HG03565 (cell line): ENCODE results near the gene ULK4.

Experiments used
- ATAC-seq: cut with Tn5 transposase; IDR thresholded peaks from one replicate; pipeline ENCODE4 v1.9.1; 2021; ENCODE audit warnings: mild to moderate bottlenecking, moderate library complexity; ENCODE audit not compliant: unreplicated experiment

ULK4 gene

DNA sequence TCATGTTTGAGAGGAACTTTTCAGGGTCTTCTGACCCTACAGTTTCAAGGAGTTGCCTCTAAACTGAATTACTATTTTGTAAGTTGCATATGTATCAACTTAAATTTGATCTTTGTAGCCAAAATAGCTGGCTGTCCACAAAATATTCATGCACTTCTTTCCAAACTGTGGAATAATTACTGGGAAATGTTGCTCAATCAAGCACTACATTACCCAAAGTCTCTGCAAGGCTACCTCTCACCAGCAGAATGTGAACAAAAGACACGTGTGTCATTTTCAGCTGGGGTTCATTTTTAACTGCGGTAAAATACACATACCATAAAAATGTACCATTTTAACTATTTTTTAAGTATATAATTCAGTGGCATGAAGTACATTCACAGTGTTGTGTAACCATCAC is 442.2 kb downstream of the ULK4 start:
- no peak for ATAC-seq

DNA sequence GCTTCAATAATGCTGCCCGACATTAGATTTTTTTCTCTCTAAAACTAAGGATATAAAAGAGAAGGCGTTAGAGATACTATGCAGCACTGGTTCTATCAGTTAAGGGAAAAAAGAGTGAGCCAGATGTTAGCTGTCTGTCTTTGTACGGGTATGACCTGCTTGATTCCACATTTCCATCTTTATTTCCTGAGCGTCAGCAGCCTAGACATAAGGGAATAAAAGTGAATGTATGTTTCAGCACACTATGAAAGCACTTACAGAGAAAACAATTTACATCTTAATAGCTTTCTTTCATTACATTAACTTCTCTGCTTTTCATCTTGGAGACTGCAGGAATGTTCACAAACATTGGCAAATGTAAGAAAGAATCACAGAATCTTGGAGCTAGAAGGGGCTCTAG is 443.3 kb downstream of the ULK4 start:
- ATAC-seq = no peak

DNA sequence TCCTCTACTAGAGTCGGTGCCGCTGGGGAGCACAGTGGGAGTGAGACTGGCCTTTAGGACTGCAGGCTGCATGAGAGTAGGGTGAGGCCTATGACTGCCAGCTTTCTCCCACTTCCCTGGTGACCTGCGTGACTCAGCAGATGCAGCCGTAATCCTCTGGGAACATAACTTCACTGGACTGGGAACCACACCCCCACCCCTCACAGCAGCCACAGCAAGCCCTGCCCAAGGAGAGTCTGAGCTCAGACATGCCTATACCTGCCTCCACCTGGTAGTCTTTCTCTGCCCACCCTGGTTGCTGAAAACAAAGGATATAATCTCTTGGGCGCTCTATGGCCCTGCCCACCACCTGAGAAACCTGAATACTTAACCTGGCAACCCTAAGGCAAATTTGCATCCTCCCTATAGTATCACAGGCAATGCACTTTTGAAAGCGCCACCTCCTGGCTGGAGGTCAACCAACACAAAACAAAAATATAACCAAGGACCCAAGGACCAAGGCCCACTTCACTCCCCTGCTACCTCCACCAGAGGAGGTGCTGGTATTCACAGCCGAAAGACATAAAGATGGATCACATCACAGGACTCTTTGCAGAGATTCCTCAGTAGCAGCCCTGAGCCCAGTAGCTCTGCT is 453.7 kb downstream of the ULK4 start:
- ATAC-seq = no peak

DNA sequence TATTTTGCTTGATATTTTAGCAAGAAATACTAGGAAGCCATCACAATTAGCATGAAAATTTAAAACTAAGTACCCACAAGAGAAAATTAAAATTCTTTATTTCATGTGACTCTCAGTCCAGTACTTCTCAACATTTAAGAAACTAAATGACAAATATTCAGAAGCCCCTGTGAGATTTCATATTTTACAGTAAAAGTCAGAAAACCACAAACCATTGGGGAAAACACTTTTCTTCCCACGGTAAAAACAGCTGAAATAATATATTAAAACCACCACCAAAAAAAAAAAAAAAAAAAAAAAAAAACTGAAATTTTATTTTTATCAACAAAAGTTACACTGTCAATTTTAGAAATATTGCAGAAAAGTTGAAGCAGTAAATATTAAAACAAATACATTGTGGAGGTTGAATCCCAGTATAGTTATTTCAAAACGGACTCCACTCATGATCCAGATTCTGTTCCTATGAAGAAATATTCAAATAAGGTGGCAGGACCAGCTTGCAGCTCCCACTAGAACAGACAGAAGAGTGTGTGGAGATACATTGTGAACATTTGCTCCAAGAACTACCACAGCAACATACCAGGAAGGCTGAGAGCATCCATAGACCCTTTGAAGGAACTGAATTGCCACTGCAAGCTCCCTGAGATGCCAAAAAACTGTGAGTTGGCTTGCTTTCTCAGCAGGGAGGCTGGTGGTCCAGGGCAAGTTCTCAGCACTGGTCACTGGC is 454.4 kb downstream of the ULK4 start:
- ATAC-seq = no peak

DNA sequence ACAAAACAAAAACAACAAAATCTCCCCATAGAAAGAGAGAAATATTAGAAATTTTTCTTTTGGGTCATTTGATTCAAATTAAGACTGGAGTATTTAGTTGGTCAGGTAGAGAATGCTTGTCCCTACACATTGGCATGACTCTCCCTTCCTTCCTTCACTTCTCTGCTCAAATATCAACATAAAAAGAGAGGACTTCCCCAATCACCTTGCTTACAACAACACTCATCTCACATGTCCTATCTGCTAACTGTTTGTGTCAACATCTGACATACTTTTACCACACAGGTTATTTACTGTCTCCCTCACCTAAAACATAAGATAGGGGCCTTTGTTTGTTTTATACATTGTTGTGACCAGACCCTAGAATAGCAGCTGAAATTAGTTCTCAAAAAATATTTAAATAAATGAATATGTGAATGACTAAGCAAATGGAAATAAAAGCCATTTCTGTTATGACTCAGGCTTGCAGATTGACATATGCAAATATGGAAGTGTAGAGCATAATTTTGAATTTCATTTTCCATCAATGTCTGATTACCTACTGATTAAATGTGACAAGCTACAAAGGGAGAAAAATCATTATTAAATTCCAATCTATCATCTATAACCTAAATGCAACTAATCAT is 457.8 kb downstream of the ULK4 start:
- no peak for ATAC-seq

DNA sequence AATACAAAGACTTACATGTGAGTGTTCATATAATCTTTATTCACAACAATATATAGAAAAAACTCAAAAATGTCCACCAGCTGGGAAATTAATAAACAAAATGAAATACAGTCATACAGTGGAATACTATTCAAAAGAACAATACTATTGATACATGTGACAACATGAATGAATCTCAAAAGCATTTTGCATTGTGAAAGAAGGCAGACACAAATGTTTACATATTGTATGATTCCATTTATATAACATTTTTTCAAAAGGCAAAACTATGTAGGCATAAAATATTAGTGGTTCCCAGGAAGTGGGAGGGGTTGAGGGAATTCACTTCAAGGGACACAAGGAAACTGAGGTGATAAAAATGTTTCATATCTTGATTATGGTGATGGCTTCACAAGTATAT is 459.4 kb downstream of the ULK4 start:
- no peak for ATAC-seq

DNA sequence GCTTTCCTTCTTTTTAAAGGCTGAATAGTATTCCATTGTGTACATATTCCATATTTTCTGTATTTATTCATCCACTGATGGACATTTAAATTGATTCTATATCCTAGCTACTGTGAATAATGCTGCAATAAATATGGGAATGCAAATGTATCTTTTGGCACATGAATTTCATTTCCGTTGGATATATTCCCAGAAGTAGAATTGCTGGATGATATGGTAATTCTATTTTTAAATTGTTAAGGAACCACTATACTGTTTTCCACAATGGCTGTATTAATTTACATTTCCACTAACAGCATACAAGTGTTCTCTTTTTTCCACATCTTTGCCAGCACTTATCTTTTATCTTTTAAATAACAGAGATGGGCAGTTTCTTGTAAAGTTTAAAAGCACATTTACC is 459.9 kb downstream of the ULK4 start:
- ATAC-seq = no peak

DNA sequence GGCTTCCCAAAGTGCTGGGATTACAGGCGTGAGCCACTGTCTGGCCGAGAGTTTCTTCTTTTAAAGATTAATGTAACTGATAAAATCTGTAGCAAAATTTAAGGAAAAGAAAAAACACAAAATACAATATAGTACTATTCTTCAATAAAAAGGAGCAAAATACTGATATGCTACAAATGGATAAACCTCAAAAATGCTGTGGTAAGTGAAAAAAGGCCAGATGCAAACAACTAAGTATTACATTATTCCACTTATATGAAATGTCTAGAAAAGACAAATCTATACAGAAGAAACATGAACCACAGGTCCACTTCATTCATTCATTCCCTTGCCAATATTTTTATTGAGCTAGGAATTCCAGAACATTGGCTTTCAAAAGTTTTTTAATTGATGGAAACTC is 463.1 kb downstream of the ULK4 start:
- no peak for ATAC-seq

DNA sequence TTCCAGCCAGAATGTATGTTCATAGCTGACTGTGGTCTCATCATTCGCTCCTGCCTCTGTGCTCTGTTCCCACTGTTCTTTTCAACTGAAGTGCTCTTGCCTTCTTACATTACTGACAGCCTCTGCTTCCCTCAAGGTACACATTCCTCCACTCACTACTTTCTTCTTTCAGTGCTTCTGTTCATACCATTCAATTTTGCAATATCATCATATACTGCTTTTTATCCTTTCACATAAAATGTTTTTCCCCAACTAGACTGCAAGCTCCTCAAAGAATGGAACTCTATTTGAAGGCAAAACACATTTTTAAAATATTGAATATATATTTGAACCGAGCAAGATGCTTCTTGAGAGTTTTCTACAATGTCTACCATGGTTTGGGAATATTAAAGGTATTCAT is 471.5 kb downstream of the ULK4 start:
- no peak for ATAC-seq

DNA sequence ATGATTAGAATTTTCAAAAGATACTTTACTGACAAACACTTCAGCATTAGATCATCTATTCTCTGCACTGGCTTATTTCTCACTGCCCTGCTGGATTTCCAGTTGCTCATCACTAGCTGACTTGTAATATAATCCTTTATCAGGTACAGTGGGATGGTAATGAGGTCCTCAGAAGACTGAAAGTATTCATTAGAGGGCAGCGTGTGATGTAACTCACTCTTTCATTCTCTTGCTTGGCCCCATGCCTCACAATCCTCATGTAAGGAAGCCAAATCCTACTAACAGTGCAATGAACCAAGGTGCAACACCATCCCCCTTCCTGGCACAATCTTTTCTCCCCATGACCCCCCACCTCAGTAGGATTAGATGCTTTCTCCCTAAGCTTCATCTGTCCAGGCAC is 472.7 kb downstream of the ULK4 start:
- ATAC-seq = no peak

DNA sequence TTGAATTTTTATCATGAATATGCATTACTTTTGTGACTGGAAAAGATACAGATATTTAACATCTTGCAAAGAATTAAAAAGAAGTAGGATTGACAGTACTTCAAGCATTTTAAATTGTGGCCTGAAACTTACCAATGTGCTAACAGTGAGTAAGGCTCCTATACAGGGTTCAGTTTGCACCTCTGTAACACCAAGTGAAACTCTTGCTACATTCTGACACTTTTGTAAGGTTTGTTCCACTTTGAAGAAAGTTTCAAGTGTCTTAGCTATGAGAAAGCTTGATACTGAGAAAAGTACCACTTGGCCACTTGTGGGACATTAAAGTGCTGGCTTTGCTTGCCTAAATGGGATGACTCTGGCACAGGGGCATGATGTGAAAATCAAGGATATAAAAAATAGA is 473.4 kb downstream of the ULK4 start:
- ATAC-seq = no peak

DNA sequence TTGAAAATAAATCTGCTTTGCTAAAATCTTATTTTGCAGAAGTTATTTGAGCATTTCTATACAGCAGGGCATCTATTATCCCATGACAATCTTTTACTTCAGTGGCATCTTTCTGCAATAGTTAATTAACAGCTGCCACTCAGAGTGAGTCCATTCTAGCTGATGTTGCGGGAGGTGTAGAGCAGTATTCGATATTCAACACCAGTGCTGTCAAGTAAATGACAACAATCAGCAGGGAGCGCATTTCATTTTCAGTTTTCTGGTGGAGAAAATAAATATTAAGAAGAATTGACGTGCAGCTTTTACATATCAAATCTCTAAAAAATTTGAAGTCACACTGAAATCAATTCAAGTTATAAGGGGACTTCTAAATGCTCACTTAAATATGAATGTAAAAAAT is 476.4 kb downstream of the ULK4 start:
- ATAC-seq = no peak

DNA sequence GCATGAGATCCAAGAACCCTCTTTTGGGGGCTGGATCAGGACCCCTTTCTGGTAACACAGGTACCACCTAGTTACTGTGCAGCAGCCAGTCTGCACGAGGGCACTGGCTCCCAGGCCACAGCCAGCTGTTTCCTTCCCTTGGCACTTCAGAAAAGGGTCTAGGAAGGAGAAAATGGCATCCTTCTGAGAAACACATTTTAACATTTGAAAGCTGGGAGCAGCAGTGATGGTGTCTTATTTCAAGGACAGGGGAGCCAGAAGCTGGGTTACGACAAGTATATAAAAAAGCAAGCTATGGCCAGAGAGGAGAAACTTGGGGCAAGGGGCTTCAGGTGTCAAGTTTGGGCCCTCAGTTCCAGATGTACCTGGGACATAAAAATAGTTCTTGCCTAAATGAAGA is 479.8 kb downstream of the ULK4 start:
- ATAC-seq = no peak

DNA sequence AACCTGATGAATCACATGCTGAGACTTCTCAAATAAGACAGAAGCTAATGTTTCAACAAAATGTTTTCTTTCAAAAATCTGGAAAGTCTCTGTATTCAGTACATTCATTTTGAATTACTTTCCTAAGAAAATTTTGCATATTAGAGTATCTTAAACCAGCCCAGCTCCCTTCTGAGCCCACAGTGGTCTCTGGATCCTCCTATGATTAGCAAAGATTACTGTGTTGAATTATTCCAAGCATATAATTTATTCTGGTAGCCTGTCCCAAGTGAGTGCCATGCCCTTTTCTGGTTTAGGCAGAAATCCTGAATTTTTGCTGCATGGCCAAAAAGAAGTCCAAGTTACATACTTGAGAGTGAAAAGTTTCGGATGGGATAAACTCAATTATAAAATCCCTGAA is 483.6 kb downstream of the ULK4 start:
- ATAC-seq = no peak

DNA sequence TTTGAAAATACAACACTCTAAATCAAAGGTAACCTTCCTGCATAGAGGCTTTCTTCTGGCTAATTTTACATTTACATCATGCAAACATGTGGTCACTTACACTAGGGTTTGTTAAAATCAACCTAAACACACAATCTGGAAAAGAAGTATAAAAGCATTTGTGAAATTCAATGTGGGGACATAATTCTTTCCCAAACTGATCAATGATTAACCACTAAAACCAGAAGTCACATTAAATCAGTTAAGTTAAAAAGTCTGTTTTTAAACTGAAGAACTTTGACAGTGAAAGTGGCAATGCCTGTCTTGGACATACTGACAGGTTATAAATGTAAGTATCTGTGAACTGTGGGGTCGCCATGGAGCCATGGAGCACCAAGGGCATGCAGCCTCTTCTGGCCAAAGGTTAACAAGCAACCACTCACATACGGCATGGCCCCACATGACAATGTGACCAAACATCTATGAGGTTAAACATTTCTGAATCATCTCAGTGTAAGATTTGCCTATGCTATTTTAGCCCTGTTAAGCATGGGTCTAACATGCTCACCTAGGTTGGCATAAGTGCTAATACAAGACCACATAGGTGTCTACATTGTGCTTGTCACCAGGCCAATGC is 484.4 kb downstream of the ULK4 start:
- ATAC-seq = no peak

DNA sequence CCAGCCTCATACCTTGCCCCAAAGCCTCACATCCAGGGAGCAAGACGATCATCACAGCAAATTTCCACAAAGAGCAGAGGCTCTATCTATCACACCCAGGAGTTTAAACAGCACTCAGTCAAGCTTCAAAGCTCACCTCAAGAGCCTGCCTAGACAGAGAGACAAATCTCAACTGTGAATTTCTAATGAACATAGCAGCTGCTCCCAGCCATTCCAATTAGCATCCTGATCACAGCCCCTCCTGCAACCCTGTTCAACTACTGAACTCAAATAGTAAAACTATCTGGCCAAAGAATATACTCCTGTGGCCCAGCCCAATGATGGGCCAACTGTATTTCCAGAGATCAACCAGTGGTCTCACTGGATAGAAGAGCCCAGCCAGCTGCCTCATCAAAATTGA is 492.8 kb downstream of the ULK4 start:
- ATAC-seq = no peak

DNA sequence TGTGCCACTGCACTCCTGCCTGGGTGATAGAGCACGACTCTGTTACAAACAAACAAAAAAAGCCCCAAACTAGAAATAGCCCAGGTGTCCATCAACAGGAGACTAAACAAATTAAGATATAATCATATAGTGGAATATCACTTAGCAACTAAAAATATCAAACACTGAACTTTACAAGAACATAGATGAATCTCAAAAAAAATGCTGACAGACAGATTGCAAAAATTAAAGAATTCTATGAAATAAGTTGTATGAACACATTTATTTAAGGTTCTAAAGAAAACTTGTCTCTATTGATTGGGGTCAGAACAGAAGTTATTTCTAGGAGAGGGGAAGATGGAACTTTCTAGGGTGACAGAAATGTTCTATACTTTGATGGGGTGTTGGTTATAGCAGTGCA is 494.4 kb downstream of the ULK4 start:
- no peak for ATAC-seq

DNA sequence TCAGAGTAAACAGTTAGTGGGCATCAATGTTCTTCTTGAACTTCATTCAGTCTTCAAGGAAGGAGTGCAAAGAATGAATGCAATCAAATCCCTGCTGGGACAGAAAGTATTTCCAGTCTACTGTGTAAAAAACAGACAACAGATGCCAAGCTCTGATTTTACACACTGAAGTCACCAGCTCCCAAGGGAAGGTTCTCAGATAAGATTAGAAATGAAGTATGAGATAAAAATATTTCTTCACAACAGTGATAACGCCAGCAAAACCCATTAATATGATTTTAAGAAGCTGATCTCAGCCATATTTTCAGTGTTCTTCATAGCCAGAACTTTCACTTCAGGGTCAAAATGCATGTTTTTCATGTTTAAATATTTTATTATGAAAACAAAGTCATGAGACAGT is 497.0 kb downstream of the ULK4 start:
- no peak for ATAC-seq

DNA sequence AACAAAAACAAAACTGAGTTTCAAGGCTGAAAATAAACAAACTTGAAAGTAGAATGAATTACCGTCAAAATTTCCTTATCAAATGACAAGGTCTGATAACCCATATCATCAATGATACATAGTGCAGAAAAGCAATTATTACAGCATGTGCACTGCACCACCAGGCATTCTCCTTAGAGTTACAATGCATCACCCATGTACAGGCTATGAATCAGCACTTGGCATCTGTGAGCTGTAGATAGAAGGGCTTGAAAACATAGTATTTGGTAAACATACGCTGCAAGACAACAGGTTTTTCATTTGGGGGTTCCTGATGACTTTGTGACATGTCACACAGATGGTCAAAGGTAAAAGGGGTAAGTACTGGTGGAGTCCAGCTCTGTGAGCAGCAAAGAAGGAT is 497.5 kb downstream of the ULK4 start:
- ATAC-seq = no peak

DNA sequence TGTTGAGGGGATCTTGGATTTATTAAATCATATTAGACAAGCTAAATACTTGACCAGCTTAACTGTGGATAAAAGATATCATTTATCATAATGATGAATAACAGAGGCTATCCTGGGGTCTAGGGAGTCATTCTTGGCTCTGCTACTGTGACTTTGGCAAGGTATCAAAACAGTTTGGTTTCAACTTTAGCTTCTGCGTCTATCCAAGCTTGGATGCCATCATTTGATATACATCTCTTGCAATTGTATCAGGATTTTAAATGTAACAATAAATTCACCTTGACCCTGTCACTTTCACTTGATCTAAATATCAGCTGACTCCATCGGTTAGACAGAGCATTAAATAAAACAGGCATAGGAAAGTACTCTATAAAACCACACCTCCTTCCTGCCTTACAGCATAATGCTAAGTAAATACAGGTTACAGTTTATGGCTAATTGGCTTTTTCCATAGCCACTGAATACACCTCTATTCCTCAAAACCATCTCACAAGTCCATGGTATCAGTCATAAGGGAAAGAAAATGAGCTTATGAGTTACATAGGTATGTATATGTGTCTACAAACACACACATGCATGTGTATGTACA is 499.7 kb downstream of the ULK4 start:
- no peak for ATAC-seq

DNA sequence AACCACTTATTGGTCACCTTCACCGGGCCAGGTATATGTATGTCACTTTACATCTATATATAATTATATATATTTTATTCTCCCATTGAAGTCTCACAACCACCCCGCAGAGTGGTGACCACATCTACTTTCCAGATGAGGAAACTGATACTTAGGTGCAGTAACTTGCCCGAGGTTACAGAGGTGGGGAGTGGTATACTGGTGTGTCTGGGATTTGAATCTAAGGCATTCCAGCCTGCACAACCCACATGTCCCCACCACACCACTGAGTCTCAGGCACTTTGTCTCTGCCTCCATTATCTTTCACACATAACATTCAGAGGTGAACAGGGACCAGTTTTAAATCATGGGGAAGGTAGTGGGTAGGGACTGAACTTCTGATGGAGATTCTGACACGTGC is 501.2 kb downstream of the ULK4 start:
- ATAC-seq = no peak

DNA sequence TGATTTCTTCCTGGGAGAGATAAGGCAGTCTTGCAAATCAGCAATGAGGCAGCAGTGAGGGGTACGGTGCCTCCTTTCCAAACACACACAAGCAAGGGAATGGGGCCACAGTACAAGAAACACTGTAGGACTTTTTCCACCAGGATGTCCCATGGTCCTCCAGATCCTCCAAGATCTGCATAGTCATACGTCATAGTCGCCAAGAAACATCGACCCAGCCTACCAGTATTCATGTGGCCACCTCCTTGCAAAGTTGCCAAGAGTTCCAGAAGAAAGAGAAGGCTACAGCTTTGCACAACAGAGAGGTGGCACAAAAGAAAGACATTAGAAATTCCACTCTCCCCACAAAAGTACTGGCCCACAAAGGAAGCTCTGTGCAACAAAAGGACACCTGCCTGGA is 504.7 kb downstream of the ULK4 start:
- ATAC-seq = no peak
